Measurements from ENCODE around the gene PHF1.
"Not testable (repeated sequence)": the region's sequence is repeated elsewhere in the genome, so short reads cannot be mapped to it uniquely, and the experiment has no call there.

- not testable (repeated sequence) for TF ChIP-seq CTCF, POLR2A (IDR thresholded peaks at IDR 0.05)
These were observed 47.3 kb upstream of the PHF1 start for GRCh38 chr6:33363486-33363885.

All from vagina (tissue), 2 donors.